HG03095 (cell line): ENCODE results near the gene KIF5A.
"Not testable (repeated sequence)": the region's sequence is repeated elsewhere in the genome, so short reads cannot be mapped to it uniquely, and the experiment has no call there.

ENCODE experiments used
- ATAC-seq: cut with Tn5 transposase; IDR thresholded peaks from one replicate; pipeline ENCODE4 v1.9.1; 2021; ENCODE audit warnings: moderate library complexity; ENCODE audit not compliant: unreplicated experiment

Gene KIF5A

DNA sequence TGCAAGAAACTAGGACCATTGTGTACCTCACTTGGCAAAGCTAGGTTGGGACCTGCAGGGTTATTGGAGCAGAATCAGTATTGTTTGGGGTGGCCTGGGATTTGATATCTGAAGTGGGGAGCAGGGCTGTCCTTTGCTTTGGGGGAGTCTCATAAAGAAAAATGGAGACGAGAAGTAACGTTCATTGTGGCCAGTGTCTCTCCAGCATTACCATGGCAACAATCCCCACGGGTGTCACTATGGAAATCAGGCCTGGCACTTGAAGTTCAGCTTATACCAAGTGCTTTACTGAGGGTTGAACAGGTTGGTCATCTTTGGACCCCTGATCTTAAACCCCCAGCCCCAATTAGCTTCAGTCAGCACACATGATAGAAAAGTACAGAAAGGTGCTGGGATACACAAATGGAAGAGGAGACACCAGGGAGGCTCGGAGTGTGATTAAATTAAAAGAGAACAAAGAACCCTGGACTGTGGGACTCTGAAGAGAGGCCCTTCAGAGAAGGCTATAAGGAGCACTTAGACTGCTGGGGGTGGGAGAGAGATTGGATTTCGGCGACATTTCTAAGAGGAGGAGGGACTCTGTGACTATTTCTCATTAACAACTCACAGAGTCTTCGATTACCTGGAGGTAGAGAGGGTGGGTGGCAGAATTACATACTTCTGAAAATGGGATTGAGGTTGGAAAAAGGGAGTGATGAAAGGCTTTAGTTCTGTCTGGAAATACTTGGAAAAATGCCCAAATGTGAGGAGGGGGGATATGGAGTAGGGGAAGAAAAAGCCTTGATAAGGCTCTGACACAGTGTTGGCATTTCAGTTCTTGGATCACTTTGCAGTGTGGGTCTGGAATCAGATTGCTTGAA is 3.7 kb downstream of the KIF5A start:
- no peak for ATAC-seq

DNA sequence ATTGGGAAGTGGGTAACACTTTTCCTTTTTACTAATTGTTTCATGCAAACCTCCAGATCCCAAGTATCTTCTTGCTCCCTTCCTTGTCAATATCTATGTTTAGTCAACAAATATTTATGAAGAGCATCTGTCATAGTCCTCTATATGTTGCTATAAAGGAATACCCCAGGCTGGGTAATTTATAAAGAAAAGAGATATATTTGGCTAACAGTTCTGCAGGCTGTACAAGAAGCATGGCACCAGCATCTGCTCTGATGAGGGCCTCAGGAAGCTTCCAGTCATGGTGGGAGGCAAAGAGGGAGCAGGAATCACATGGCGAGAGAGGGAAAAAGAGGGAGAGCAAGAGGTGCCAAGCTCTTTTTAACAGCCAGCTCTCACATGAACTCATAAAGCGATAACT is 4.6 kb downstream of the KIF5A start:
- ATAC-seq = no peak

DNA sequence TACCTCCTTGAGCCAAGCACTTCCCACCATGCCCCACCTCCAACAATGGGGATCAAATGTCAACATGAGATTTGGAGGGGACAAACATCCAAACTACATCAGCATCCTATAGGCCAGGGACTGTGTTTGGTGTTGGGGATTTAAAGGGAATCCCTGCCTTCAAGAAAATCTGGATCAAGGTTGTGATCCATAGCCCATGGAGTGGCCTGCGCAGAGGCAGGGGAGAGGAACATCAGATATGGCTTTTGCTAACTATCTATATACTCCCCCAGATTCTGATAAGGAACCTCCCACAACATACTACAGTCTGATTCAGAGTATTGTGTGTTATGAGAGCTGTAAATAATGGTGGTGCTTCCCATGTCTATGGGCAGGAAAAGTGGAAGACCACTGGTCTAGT is 5.1 kb downstream of the KIF5A start:
- ATAC-seq = no peak

DNA sequence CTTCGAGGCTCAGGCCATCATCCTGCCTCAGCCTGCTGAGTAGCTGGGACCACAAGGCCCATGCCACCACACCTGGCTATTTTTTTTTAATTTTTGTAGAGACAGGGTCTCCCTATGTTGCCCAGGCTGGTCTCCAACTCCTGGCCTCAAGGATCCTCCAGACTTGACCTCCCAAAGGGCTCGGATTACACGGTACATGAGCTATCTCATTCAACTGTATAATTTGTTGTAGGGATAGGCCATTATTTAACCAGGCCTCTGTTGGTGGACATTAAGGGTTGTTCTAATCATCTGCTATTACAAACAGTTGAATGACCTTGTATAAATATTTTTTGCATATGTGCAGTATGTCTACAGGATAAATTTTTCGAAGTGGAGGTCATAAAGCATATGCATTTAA is 9.0 kb downstream of the KIF5A start:
- no peak for ATAC-seq

DNA sequence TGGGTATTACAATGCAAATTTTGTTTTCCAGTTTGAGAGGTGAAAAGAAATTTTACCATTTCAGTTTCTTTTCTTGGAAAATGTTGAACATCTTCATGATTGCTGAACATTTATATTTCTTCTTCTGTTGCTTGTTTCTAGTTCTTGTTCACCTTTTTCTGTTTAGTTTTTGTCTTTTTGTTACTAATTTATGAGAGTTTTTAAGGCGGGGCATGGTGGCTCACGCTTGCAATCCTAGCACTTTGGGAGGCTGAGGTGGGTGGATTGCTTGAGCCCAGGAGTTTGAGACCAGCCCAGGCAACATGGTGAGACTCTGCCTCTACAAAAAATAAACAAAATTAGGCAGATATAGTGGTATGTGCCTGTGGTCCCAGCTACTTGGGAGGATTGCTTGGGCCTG is 10.7 kb downstream of the KIF5A start:
- ATAC-seq = no peak

DNA sequence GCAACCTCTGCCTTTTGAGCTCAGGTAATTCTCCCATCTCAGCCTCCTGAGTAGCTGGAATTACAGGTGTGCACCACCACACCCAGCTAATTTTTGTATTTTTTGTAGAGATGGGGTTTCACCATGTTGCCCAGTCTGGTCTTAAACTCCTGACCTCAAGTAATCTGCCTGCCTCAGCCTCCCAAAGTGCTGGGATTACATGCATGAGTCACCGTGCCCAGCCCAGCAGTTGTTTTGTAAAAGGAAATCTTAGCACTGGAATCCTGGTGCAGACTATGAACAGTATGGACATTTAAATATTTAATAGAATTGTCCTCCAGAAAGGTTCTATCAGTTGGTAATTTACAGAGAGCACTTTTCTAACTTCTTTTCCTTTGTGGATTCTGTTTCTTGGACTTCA is 11.3 kb downstream of the KIF5A start:
- ATAC-seq = not testable (repeated sequence)

DNA sequence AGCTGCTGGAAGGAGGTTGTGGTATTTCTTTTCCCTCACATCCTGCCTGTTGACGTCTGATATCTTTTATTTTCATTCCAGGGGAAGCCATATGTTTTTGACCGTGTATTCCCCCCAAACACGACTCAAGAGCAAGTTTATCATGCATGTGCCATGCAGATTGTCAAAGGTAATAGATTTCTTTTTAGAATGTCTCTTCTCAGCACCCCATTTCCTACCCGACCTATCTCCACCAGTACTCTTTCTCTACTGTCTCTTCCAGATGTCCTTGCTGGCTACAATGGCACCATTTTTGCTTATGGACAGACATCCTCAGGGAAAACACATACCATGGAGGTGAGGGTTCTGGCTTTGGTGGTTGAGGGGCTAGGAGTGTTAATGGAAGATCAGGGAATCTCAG is 13.5 kb downstream of the KIF5A start:
- no peak for ATAC-seq

DNA sequence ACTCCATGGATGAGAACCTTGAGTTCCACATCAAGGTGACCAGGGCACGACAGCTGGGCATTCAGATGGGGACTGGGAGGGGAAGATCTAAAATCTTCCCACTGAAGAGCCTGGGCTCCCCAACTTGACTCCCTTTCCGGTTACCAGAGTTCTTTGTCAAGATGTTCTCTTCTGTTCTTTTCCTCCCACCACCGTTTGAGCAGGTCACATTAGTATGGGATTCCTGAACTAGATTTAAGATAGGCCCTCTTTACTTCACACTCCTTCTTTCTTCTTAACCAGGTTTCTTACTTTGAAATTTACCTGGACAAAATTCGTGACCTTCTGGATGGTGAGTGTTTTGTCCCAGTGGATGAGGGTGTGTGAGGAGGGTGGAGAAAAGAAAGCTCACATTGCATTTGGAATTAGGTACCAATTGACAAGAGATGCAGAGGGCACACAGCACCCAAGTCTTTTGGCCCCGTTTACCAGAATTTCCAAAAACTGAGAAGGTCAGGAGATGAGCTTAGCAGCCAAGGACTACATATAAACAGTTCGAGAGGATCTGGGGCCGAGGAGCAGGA is 14.4 kb downstream of the KIF5A start:
- no peak for ATAC-seq

DNA sequence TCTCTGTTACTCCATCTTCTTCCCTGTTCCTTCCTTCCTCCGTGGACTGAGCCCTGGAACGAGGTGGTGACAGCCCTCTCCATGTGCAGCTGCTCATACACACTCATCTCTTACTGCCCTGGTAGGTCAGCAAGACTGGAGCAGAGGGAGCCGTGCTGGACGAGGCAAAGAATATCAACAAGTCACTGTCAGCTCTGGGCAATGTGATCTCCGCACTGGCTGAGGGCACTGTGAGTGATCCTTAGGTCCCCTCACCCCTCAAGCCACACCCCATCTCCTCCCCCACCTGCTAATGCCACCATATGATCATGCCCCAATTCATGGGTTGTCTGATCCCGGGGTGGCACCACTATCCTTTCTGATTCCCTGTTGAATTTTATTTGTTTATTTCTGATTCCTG is 19.0 kb downstream of the KIF5A start:
- ATAC-seq = no peak

DNA sequence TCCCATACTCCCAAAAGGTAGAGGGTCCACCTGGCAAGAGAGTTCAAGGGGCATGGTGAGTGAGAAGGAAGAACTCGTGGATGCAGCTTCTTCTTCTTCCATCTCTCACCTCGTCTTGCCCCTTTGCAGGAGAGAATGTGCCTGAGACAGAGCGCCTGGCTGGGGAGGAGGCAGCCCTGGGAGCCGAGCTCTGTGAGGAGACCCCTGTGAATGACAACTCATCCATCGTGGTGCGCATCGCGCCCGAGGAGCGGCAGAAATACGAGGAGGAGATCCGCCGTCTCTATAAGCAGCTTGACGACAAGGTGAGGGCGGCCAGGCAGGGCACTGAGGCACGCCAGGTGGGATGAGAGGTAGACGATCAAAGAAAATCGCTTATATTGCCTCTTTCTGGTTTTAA is 20.0 kb downstream of the KIF5A start:
- ATAC-seq = no peak

DNA sequence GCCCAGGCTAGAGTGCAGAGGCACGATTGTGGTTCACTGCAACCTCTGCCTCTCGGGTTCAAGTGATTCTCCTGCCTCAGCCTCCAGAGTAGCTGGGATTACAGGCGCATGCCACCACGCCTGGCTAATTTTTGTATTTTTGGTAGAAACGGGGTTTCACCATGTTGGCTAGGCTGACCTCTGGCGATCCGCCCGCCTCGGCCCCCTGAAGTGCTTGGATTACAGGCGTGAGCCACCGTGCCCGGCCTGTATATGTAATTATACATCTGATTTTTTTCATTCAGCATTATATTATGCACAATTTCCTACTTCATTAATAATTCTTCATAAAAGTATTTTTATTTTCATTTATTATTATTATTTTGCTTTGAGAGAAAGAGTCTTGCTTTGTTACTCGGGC is 20.6 kb downstream of the KIF5A start:
- not testable (repeated sequence) for ATAC-seq

DNA sequence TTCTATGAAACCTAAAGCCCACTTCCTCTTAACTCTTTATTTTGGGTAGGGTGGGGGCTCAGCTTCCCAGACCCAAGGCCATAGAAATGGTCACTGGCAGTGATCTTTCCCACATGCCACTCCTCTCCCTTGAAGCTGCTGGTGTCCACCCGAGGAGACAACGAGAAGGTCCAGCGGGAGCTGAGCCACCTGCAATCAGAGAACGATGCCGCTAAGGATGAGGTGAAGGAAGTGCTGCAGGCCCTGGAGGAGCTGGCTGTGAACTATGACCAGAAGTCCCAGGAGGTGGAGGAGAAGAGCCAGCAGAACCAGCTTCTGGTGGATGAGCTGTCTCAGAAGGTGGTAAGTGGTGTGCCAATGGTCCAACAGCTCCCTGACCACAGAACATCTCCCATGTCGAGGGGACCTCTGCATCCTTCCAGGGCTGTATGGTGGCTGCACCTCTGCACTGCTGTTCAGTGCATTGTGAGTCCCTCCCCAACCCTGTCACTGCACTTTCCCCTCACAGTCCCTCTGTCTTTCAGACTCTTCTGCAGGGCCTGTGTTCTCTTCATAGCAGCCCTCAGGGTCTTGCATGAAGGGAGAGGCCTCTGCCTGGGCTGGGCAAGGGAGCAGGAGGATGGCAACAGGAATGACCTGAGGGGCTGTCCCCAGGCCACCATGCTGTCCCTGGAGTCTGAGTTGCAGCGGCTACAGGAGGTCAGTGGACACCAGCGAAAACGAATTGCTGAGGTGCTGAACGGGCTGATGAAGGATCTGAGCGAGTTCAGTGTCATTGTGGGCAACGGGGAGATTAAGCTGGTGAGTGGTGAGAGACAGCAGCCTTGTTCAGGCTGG is 22.3 kb downstream of the KIF5A start:
- ATAC-seq = no peak

DNA sequence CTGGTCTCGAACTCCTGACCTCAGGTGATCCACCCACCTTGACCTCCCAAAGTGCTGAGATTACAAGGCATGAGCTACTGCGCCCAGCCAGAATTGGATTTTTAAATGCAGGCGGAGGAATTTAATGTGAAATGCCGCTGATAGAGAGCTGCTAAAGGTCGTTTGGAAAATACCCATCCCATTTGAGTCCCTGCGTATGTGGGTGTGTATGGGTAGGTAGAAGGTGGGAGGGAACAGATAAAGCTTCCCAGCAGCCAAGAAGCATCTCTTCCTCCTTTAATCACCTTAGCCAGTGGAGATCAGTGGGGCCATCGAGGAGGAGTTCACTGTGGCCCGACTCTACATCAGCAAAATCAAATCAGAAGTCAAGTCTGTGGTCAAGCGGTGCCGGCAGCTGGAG is 25.0 kb downstream of the KIF5A start:
- no peak for ATAC-seq

DNA sequence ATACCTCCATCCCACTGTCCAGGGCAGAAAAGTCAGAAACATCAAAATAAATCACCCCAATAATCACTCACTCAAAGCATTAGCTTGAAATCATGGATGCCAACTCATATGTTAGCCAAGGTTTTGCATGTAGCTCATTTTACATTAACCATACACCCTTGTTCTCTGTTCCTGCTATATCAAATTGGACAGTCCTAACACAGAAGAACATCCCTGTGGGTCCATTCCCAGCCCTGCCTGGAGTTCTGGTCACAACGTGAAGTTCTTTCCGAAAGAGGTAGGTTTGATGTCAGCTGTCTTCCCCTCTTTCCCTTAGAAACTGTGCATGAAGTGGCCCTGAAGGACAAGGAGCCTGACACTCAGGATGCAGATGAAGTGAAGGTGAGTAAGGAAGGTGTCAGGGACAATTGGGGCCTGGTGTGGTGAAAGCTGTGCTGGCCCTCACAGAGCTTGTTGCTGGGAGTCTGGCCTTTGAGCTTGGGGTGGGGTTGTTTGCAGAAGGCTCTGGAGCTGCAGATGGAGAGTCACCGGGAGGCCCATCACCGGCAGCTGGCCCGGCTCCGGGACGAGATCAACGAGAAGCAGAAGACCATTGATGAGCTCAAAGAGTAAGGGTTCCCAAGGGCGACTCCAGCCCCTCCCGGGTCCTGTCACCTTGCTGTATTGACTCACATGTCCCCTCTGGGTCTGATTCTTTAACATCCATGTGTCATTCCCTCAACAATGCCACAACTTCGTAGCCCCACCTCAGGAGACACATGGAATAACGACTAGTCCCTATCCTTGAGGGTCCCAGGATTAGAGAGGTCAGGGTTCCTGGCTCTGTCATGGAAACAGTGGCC is 26.1 kb downstream of the KIF5A start:
- no peak for ATAC-seq

DNA sequence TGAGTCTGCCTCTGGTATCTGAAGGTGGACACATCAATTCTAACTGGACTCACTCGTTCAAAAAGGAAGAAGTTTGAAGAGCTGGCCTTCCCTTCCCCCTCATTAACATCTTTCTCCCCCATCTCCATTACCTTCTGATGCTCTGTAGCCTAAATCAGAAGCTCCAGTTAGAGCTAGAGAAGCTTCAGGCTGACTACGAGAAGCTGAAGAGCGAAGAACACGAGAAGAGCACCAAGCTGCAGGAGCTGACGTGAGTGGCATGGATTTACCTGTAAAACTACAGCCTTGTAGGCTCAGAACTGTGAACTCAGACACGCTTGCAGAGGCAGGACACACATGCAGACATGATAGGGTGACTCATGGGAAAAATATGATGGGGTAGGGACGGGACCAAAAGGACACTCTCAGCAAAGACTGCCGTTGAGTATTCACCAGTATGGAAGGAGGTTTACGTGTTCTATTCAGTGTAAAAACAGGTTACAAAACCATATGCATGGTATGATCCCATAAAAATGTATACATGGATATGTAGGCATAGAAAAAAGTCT is 26.8 kb downstream of the KIF5A start:
- no peak for ATAC-seq

DNA sequence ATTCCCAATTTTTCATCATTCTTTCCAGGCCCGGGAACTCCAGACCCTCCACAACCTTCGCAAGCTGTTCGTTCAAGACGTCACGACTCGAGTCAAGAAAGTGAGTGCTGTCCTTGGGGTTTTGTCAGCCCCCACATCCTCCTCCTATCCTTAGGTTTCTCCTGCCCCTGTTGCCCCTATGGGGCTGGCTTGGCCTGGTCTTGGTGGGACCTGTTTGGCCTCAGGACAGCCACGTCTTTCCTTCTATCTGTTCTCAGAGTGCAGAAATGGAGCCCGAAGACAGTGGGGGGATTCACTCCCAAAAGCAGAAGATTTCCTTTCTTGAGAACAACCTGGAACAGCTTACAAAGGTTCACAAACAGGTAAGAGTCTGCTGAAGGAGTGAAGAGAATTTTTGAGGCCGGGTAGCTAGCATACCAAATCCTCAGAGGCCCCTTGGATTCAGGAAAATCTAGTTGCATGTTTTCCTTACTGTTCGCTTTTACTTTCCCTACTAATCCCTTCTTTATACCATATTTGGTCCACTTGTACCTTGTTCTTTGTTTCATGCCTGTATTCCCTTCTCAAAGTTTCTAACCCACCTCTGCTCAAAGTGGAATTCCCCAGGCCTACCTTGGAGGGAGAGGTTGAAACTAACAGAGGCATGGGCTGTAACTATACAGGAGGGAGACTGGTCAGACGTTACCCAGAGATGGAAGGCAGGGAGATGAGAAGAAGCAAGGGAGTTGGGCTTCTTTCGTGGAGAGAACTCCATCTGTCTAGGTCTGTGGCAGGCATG is 28.3 kb downstream of the KIF5A start:
- ATAC-seq = no peak

DNA sequence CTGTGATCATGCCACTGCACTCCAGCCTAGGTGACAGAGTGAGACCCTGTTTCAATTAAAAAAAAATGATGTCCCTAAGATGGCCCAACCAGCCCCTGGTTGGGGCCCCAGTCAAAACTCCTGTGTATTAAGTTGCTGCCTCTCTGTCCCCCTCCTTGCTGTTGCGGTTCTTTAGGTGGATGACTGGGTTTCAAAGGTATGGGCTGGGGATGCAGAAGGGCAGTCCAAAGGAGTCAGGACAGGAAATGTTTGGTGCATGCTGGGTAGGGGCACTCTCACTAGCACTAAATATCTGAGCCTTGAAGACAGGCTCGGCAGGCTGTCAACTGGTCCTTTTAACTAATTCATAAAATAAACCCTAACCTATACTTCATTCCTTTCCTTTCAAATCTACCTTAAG is 29.2 kb downstream of the KIF5A start:
- no peak for ATAC-seq

DNA sequence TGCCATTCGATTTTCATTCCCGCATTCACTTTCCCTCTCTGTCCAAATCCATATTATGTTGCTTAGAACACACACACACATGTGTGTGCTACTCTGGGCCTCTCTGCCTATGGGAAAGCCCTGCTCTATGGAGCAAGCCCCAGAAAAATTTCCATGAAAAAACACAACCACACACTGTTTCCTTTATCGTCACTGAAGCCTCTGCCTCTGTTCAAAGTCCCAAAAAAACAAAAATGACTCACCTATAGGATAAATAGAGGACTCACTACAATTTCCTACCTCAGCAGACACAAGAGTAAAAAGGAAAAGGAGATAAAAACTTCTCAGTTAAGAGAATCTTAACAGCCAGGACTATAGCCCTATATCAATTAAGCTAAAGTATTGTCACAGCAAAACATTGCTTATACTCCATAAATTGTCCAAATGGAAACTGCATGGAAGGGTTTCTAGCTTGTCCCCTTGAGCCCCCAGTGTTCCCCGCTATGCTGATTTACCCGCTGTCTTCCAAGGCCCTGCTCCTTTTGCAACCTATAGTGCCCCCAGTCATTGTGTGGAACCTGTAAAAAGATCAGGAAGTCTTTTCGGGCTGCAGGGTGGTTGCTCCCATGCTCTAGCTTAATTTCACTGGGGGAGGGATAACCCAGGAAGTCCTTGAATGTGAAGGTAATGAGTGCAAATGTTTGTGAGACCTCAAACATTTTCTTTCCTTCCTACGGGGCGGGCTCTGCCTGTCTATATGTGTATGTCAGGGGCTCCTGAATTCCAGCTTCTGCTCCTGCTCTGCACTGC is 30.0 kb downstream of the KIF5A start:
- no peak for ATAC-seq

DNA sequence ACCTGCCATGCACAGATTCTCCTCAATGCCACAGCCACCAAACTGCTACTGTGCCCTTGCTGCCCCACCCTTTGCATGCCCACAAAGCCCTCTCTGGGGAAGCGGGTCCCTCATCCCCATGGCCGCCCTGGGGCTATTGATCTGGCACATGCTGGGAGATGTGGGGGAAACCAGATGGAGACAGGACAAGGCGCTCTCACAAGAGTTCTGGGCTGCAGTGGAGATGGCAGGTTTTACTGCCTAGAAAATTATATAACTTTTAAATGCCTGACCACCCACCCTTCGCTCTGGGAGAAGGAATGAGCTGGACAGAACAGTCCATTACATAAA is 30.6 kb downstream of the KIF5A start:
- ATAC-seq = no peak
